GM12874 (cell line): Measurements from ENCODE around the gene TTC4.

ENCODE experiments used
- CTCF ChIP-seq: IDR thresholded peaks from 2 replicates; pipeline ENCODE4 v1.5.1; 2011; ENCODE audit warnings: low read depth, mild to moderate bottlenecking, control low read depth, low read length, moderate library complexity; ENCODE audit not compliant: insufficient read depth

Gene TTC4

GRCh38 chr1:54695764-54696163 is 19.9 kb upstream of the TTC4 start:
- no peak for TF ChIP-seq CTCF

- TF ChIP-seq CTCF, result no peak
Observed at GRCh38 chr1:54696262-54696661, 19.4 kb upstream of the TTC4 start.

GRCh38 chr1:54697896-54698295 is 17.8 kb upstream of the TTC4 start:
- no peak for TF ChIP-seq CTCF

GRCh38 chr1:54698346-54698745 is 17.3 kb upstream of the TTC4 start:
- TF ChIP-seq CTCF, result no peak

GRCh38 chr1:54699936-54700525 is 15.6 kb upstream of the TTC4 start:
- no peak for TF ChIP-seq CTCF

GRCh38 chr1:54701066-54701465 is 14.6 kb upstream of the TTC4 start:
- TF ChIP-seq CTCF, result no peak

- TF ChIP-seq CTCF, result no peak
Observed at GRCh38 chr1:54701996-54702395, 13.7 kb upstream of the TTC4 start.

- TF ChIP-seq CTCF, result no peak
Observed at GRCh38 chr1:54703471-54703870, 12.2 kb upstream of the TTC4 start.
